Measurements from ENCODE around the gene KPNA6.

- no peak for TF ChIP-seq GATA2 (IDR thresholded peaks at IDR 0.05; ENCODE audit: low read depth, low read length)
- no peak for TF ChIP-seq GATA3 (IDR thresholded peaks at IDR 0.05; ENCODE audit: low read depth, low read length)
Measured at GRCh38 chr1:32187850-32188249, 80.0 kb downstream of the KPNA6 start.

Measured in SH-SY5Y (cell line).